ENCODE measurements around the gene LPCAT1.
"Not testable (repeated sequence)": the region's sequence is repeated elsewhere in the genome, so short reads cannot be mapped to it uniquely, and the experiment has no call there.

Gene LPCAT1

DNA sequence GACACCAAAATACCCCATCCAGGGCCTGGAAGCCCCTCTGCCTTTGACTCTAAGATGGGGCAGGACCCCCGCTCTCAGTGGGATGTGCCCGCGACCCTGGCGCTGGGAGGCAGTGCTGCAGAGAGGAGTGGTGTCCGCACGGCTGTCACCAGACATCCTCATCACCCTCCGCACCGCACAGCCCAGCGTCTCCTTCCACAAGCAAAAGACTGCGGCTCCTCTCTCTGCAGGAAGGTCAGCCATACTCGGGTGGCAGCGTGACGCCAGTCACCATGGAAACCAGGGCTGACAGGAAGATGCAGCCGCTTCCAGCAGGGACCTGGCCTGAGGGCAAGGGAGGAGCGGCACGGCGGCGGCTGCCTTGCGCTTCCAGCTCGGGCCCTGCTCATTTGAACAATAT lies 61.4 kb downstream of the LPCAT1 start:
- DNase-seq, result no peak

- no peak for DNase-seq
Observed at GRCh38 chr5:1461396-1461795, 62.4 kb downstream of the LPCAT1 start.

- DNase-seq, result no peak
Observed at GRCh38 chr5:1460054-1460682, 63.6 kb downstream of the LPCAT1 start.

GRCh38 chr5:1459435-1459834 lies 64.3 kb downstream of the LPCAT1 start:
- not testable (repeated sequence) for DNase-seq

DNA sequence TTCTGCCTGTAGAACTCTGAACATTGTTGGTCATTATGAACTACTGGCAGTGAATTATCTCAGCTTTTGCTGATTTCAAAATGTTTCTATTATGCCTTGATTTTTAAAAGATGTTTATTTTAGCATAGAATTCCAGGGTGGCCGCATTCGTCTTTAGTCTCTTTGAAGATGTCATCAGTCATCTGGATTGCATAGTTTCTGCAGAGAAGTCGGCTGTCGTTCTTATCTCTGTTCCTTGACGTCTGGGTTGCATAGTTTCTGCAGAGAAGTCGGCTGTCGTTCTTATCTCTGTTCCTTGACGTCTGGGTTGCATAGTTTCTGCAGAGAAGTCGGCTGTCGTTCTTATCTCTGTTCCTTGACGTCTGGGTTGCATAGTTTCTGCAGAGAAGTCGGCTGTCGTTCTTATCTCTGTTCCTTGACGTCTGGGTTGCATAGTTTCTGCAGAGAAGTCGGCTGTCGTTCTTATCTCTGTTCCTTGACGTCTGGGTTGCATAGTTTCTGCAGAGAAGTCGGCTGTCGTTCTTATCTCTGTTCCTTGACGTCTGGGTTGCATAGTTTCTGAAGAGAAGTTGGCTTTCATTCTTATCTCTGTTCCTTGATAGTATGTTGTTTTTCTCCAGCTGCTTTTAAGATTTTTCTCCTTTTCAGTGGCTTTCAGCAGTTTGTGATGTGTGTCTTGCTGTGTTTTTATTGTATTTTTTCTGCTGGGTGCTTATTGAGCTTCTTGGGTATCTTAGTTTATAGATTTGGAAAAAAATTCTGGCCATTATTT lies 67.5 kb downstream of the LPCAT1 start:
- DNase-seq, result not testable (repeated sequence)

DNA sequence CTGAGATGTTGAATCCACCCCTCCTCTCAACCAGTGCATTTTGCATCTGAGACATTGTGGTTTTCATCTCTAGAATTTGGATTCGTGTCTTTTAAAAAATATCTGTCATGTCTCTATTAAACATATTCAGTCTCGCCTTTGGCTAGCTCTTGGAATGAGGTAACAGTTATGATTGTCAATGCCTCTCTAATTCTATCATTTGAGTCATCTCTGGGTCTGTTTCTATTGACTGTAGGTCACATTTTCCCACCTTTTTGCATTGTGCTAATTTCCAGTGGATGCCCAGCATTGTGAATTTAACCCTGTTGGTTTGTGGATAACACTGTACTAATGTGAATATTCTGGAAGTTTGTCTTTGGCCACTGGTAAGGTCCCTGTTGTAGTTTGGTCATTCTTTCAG lies 70.1 kb downstream of the LPCAT1 start:
- DNase-seq, result no peak

DNA sequence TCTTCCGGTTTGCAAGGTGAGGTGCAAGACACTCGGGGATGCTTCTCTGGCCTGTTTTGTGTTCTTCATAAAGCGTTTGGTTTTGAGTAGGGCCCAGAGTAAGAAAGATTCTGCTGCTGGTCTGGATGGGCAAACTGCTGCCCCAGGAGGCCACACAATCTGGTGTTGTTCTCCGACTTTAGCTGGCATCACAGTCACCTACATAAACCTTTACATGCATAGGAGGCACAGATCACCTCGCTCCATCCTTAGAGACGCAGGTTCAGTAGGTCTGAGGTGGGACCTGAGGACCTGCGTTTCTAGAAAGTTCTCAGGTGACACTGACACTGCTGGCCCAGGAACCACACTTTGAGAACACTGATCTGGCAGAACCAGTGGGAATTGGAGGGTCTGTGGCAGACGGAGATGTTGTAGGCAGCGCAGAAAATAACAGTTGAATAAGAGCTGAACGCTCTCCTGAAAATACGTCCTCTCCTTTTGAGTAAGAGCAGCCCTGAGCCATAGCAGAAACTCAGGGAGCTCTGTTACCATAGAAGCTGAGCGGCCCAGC lies 74.6 kb downstream of the LPCAT1 start:
- DNase-seq, result no peak

DNA sequence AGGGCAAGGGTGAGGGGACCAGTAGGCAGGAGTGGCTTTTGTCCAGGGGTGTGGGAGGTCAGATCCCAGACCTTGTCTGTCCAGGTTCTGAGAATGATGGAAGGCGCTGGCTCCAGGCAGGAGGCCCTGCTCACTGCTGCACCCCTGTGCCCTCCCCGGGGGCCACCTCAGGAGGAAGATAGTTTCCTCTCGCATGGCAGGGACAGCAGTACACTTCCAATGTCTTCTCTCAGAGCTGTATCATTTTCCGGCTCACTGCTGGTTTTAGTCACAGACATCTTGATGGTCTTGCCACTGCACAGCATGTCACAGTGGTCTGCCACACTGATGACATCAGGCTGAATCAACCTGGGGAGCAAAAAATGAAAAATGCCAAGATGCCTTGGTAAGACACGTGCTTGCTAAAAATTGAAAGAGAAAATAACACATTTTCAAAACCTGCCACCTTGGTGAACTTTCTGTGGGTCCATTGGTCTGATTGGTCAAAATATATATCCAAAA lies 75.2 kb downstream of the LPCAT1 start:
- DNase-seq, result no peak

GRCh38 chr5:1447671-1448361 lies 75.9 kb downstream of the LPCAT1 start:
- DNase-seq, result peak; percentile 30

DNA sequence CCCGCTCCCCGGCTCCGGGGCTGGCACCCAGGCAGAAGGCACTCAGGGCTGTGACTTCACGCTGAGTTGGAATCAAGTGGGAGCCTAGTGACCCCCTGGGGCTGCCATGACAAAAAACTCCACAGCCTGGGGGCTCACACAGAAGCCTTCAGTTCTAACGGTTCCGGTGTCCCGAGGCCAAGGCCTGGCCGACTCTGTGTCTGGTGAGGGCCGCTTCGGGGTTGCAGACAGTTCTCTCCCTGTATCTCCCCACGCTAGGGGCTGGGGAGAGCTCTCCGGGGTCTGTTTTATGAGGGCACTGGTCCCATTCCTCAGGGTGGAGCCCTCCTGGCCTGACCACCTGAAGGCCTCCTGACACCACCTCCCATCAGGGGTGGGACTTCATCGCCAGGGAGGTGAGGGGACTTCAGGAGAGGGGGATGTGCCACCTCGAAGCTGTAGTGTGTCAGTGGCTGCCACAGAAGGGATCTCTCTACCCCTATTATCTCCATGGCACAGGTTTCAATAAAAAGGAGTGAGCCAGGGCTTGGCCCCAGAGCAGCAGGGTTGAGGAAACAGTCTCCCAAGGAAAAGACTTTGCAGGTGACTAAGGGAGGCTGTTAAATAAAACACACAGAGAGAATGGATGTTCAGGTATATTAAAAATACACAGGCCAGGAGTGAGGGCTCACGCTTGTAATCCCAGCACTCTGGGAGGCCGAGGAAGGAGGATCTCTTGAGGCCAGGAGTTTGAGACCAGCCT lies 77.0 kb downstream of the LPCAT1 start:
- no peak for DNase-seq

GRCh38 chr5:1445689-1446601 lies 77.8 kb downstream of the LPCAT1 start:
- no peak for DNase-seq

DNA sequence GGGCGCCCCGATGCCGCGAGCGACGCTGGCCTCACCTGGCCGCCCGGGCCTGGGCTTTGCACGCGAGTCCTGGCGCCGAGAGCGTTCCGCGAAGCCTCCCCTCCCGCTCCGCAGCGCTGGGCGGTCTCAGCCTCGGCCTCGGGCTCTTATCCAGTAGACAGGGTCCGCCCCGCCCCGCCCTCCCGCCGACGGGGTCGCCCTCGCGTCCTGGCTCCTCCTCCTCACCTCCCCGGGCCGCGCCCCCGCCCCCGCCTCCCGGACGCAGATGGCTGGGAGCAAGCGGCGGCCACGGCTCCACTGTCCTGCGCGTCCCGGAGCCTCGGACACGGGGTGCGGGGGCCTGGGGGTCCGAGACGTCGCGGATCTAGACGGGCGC lies 78.5 kb downstream of the LPCAT1 start, which contains the start of gene SLC6A3:
SLC6A3 (minus strand) TSS at position 128 of the 376 bp plus-strand sequence. CDS start 2,243 bp downstream, outside the sequence.
- peak; percentile 56 for DNase-seq

DNA sequence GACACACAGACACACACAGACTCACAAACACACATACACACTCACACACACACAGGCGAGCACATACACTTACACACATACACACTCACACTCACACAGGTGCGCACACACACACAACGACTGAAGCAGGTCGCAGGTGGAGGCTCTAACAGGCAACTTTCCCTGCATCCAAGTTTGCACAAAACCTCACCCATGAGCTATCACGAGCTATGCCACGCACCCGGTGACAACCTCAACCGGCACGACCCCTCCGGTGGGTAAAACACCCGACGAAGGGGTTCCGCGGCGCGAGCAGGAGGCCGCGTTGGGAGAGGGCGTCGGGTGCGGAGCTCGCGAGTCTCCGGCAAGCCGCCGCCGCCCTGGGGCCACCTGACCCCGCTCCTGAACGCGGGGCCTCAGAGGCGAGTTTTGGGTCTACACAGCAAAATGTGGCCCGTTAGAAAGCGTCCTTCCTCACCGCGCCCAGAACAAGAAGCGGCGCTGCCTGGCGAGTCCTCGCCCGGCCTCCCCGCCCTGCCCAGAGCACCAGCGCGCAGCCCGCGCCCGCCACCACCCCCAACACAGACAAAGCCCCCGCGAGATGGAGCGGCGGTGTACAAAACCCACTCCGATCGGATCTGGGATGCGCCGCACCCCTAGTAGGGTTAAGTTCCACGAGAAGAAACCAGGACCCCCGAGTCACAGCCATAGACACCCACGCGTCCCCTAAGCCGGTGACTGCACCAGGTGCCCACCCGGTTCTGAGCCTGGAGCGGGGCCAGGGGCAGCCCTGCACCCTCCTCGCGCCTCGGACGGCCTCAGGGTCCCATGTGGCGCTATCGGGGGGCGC lies 79.2 kb downstream of the LPCAT1 start:
- DNase-seq, result no peak

DNA sequence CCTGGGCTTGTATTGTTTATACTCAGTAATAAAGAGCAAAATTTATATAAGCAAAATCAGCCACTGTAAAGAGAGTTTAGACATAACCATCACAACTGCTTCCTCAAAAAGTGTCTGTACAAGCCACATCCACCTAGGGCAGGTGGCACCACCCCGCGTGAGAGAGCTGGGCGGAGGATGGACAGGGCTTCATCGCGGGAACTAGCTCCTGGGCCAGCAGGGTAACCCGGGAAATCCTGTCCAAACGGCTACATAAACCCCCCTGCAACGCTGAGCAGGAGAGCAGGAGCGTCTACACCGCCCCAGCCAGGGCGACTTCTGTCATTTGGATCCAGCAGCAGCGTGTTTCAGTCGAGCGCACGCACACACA lies 79.8 kb downstream of the LPCAT1 start:
- no peak for DNase-seq

- no peak for DNase-seq
Observed at GRCh38 chr5:1443171-1443570, 80.6 kb downstream of the LPCAT1 start.

DNA sequence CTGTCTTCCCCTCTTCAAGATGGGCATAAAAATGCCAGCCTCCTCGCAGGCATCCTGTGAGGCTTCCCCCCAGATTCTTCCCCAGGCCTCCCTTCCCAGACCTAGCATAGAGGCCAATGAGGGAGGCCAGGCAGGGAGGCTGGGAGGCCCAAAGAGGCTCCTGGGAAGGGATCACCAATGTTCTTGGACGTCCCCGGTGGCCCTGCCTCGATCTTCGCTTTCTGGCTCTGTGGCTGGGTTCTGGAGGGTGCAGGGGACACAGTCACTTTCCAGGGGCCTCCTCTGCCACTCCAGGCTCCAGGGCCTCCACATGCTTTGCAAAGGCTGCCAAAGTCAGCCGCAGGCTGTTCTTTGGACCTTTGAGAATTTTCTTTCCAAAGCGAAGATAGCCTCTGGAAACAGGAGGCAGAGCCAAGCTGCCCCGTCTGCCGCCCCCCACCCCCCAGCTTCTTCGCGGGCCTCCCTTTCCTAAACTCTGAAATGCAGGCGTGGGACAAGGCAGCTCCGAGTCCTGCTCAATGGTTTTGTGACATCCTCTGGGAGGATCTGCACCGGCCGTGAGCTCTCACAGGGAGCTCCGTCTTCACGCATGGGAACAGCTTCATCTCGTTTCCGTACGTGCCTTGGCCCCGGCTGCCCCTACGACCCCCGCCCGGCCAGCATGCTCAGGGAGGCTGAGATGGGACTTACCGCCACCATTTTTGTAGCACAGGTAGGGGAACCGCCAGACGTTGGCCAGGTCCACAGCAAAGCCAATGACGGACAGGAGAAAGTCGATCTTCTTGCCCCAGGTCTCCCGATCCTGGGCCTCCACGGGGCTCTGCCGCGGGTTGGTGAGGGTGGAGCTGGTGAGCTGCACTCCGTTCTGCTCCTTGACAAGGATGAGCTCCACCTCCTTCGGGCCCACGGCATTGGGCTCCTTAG lies 81.3 kb downstream of the LPCAT1 start:
- no peak for DNase-seq

DNA sequence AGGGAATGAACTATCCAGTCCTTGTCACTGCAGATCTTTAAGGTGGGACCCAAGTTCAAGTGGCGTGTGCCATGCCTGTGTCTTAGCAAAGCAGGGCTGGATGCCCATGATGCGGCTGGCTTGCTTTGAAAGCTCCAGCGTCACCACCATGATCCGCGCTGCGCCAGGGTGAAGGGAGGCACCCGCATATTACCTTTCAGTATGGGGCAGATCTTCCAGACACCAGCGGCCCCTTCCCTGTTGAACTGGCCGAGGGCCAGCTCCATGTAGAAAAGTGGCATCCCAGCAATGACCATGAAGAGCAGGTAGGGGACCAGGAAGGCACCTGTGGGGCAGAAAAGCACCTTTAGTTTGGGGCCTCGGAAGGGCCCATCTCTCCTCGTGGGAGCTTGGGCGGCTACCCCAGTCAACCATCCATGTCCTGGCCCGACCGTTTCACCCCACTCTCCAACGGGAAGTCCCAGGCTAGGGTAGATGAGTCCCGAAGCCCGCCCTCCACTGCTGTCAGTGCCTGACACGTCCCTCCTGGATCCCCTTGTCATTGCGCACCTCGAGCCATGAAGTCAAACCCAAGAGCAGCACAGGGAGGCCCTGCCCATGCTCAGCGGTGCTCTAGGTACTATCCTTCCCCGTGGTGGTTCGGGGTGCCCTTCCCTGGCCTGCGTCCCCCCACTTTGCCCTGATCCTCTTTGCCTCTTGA lies 82.4 kb downstream of the LPCAT1 start:
- DNase-seq, result no peak

- DNase-seq, result no peak
Observed at GRCh38 chr5:1440098-1440493, 83.7 kb downstream of the LPCAT1 start.
